ENCODE results near the gene CYP2B6. TPM values are rescaled to one million over a fixed set of nuclear protein-coding genes. Genes with fewer than 3 reads are reported as not detected.
"Not testable (repeated sequence)": the region's sequence is repeated elsewhere in the genome, so short reads cannot be mapped to it uniquely, and the experiment has no call there.

Gene CYP2B6
- polyA plus RNA-seq (ENCODE audit: insufficient read length in 4 of 4): 1 to 10 TPM in 3 of 4 donors, not detected in 1; 2.1 to 3.5 (median 2.8) TPM

DNA sequence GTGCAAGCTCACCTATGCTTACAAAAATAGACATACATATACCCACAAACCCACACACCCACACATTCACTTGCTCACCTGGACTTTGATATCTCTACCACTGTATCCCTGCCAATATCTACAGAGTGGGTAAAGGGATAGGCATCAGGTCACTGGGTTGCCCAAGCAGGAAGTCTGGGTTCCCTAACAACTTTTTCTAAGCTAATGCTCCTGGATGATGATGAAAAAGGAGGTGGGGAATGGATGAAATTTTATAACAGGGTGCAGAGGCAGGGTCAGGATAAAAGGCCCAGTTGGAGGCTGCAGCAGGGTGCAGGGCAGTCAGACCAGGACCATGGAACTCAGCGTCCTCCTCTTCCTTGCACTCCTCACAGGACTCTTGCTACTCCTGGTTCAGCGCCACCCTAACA is at the start of gene CYP2B6:
Gene CYP2B6, plus strand, starts transcription at position 311 of the 410 bp plus-strand sequence. Its CDS starts 24 bp downstream, at position 335.
- DNase-seq (ENCODE audit: low read depth in 4 of 4, low spot score in 3 of 4): no peak

DNA sequence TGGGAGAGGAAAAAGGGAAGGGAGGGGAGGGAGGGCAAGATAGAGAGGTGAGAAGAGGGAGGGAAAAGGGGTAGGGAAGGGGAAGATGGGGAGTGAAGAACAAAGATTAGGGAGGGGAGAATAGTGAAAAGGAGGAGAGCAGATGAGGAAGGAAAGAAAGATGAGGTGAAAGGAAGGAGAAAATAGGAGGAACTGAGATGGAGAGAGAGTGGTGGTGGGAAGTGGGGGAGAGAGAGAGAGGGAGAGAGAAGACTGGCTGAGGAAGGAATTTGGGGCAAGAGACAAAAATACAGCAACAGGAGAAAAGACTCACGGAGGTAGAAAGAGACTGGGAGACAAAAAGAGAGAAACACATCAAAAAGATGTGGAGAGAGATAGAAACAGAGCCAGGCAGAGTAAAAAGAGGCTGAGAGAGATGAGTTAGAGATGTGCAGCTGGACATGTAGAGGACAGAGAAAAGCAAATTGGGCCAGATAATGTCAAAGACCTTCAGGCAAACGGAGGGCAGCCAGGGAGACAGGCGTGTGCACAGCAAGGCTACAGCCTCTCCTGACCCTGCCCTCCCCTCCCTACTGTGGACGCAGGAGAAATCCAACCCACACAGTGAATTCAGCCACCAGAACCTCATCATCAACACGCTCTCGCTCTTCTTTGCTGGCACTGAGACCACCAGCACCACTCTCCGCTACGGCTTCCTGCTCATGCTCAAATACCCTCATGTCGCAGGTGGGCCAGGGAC is 49.4 kb upstream of the CYP2B6 start:
- no peak for DNase-seq (ENCODE audit: low read depth in 4 of 4, low spot score in 3 of 4)

DNA sequence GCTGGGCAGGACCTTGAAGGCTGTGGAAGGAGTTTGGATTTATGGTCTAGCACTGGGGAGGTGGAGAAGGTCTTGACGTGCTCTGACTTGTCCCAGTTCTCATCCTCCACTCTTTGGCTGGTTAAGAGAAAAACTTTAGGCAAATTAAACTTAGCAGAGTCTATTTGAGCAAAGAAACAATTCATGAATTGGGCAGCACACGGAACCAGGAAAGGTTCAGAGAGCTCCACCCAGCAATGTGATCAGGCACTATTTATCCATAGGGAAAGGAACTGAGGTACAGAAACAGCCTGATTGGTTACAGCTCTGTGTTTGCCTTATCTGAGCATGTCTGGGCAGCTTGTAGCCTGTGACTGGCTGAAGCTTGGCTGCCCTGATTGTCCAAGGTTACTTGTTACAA is 45.4 kb upstream of the CYP2B6 start:
- no peak for DNase-seq (ENCODE audit: low read depth in 4 of 4, low spot score in 3 of 4)

DNA sequence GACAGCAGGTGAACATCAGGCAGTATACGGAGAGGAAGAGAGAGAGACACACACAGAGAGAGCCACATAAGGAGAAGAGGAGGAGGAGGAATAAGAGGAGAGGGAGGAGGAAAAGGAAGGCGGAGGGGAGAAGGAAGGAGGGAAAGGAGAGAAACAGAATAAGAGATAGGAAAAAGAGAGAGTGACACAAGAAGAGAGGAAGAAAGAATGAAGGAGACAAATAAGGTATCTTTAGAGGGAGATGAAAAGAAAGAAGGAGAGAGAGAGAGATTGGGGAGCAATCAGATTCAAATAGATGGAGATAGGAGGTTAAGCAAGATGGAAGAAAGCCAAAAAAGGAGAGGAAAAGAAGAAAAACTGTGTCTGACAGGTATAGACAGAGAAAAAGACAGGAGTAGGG is 44.0 kb upstream of the CYP2B6 start:
- no peak for DNase-seq (ENCODE audit: low read depth in 4 of 4, low spot score in 3 of 4)

DNA sequence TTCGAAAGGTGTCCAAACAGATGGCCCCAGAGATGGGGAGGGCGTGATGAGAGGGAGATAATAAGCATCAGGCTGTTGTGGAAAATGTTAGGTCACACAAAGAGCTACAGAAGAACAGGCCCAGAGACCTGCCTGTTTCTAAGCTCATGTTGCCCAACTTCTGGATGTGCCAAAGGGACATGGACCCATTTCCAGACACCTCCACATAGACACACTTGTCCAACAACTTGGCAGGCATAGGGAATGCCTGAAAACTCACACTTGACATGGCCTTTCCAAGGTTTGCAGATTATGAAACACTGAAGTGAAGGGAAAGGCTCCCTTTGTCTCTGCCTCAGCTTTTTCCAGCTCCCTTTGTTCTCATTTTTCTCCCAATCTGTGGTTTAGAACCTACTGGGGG is 43.5 kb upstream of the CYP2B6 start:
- no peak for DNase-seq (ENCODE audit: low read depth in 4 of 4, low spot score in 3 of 4)

DNA sequence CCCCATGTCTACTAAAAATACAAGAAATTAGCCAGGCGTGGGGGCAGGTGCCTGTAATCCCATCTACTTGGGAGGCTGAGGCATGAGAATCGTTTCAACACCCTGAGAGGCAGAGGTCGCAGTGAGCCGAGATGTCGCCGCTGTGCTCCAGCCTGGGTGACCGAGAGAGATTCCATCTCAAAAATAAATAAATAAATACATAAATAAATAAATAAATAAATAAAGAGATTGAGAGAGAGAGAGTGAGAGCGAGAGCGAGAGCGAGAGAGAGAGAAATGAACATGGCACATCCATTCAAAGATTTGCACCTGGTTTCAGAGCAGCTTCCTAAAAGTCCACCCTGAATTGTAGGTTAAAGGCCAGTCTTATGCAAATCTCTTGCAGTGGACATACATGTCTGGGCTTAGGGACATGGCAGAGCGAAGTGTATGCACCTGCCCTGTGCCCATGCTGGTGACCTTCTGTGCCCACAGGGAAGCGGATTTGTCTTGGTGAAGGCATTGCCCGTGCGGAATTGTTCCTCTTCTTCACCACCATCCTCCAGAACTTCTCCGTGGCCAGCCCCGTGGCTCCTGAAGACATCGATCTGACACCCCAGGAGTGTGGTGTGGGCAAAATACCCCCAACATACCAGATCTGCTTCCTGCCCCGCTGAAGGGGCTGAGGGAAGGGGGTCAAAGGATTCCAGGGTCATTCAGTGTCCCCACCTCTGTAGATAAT is 42.3 kb upstream of the CYP2B6 start:
- no peak for DNase-seq (ENCODE audit: low read depth in 4 of 4, low spot score in 3 of 4)

DNA sequence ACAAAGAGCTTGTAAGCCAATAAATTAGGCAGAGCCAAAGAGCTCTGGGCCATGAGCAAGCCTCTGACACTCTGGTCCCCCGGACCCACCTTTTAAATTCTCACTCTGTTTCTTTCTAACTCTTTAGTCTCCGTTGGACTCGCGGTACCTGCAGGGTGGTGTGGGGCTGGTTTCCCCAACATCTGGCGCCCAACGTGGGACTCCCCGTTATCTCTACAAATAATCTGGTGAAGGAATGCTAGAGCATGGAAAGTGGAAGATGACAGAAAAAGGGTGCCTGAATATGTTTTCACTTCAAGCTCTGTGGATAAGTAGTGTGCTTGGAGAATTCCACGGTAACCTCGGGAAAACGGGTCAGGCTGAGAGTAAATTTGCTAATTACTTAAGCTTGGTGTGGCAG is 36.5 kb upstream of the CYP2B6 start:
- DNase-seq (ENCODE audit: low read depth in 4 of 4, low spot score in 3 of 4): no peak

GRCh38 chr19:40959338-40959737 is 31.7 kb upstream of the CYP2B6 start:
- no peak for DNase-seq (ENCODE audit: low read depth in 4 of 4, low spot score in 3 of 4)

- DNase-seq (ENCODE audit: low read depth in 4 of 4, low spot score in 3 of 4): no peak
Observed at GRCh38 chr19:40960062-40960685, 30.9 kb upstream of the CYP2B6 start.

DNA sequence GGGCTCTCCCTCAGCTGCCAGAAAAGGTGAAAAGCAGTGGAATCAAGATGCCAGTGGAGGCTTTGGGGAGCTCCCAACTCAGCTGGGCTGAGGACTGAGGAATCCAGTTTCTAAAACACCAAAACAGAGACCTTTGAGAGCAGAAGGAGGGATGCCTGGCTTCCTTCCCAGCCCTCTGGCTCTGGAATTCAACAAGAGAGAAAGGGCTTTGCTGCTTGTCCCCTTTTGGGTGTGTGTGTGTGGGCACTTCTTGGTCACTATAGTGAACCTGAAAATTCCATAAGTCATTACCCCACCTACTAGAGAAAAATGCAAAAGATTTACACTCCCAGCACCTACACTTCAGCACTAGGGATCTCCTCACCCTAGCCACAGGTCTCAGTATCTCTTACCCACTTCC is 30.3 kb upstream of the CYP2B6 start:
- no peak for DNase-seq (ENCODE audit: low read depth in 4 of 4, low spot score in 3 of 4)

DNA sequence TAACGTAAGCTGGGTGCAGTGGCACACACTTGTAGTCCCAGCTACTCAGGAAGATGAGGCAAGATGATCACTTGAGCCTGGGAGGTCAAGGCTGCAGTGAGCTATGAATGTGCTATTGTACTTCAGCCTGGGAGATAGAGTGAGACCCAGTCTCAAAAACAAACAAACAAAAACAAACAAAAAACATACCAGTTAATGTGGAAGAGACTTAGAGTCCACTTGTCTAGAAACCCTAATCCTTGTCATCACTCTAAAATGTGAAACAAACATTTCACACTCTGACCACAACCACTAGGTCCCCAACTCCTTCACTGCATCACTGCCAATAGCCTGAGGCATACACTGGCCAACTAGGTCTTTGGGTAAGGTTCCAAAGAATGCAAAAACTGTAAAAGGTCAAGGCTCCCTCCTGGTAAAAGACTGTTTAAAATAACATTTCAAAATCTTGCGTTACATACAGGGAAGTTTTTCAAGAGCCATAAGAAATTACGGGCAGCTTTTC is 28.6 kb upstream of the CYP2B6 start:
- no peak for DNase-seq (ENCODE audit: low read depth in 4 of 4, low spot score in 3 of 4)

DNA sequence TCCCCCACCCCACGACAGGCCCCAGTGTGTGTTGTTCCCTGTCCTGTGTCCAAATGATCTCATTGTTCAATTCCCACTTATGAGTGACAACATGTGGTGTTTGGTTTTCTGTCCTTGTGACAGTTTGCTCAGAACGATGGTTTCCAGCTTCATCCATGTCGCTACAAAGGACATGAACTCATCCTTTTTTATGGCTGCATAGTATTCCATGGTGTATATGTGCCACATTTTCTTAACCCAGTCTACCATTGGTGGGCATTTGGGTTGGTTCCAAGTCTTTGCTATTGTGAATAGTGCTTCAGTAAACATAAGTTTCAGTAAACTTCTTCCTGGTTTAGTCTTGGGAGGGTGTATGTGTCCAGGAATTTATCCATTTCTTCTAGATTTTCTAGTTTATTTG is 26.7 kb upstream of the CYP2B6 start:
- not testable (repeated sequence) for DNase-seq (ENCODE audit: low read depth in 4 of 4, low spot score in 3 of 4)

- DNase-seq (ENCODE audit: low read depth in 4 of 4, low spot score in 3 of 4): not testable (repeated sequence)
Observed at GRCh38 chr19:40965351-40965750, 25.7 kb upstream of the CYP2B6 start.

DNA sequence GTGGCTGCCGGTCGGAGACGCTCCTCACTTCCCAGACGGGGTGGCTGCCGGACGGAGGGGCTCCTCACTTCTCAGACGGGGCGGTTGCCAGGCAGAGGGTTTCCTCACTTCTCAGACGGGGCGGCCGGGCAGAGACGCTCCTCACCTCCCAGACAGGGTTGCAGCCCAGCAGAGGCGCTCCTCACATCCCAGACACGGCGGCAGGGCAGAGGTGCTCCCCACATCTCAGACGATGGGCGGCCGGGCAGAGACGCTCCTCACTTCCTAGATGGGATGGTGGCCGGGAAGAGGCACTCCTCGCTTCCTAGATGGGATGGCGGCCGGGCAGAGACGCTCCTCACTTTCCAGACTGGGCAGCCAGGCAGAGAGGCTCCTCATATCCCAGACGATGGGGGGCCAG is 24.5 kb upstream of the CYP2B6 start:
- not testable (repeated sequence) for DNase-seq (ENCODE audit: low read depth in 4 of 4, low spot score in 3 of 4)

GRCh38 chr19:40968065-40968464 is 23.0 kb upstream of the CYP2B6 start:
- DNase-seq (ENCODE audit: low read depth in 4 of 4, low spot score in 3 of 4): not testable (repeated sequence)

DNA sequence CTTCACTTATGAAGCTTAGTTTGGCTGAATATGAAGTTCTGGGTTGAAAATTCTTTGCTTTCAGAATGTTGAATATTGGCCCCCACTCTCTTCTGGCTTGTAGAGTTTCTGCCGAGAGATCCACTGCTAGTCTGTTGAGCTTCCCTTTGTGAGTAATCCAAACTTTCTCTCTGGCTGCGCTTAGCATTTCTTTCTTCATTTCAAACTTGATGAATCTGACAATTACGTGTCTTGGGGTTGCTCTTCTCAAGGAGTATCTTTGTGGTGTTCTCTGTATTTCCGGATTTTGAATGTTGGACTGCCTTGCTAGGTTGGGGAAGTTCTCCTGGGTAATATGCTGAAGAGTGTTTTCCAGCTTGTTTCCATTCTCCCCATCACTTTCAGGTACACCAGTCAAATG is 21.4 kb upstream of the CYP2B6 start:
- not testable (repeated sequence) for DNase-seq (ENCODE audit: low read depth in 4 of 4, low spot score in 3 of 4)

GRCh38 chr19:40970396-40971345 is 20.4 kb upstream of the CYP2B6 start:
- not testable (repeated sequence) for DNase-seq (ENCODE audit: low read depth in 4 of 4, low spot score in 3 of 4)

- DNase-seq (ENCODE audit: low read depth in 4 of 4, low spot score in 3 of 4): peak; percentile 29 to 36 (median 34)
Observed at GRCh38 chr19:40974633-40975037, 16.4 kb upstream of the CYP2B6 start.

GRCh38 chr19:40976134-40976533 is 14.9 kb upstream of the CYP2B6 start:
- DNase-seq (ENCODE audit: low read depth in 4 of 4, low spot score in 3 of 4): no peak

DNA sequence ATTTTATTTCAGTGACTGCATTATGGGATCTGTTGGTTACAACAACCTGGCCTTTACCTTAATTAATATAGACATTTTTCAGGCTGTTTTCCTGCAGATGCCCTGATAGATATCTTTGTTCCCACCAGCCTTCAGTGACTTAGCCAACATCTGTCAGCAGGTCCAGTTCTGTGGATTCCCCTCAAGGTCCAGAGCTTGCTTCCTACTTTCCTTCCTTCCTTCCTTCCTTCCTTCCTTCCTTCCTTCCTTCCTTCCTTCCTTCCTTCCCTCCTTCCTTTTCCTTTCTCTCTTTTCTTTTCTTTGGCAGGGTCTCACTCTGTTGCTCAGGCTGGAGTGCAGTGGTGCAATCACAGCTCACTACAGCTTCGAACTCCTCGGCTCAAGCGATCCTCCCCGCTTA is 14.4 kb upstream of the CYP2B6 start:
- DNase-seq (ENCODE audit: low read depth in 4 of 4, low spot score in 3 of 4): no peak

All from left renal pelvis (tissue), 4 donors.